GM18870 (cell line): ENCODE measurements around the gene DNAH1.
"Not testable (repeated sequence)": the region's sequence is repeated elsewhere in the genome, so short reads cannot be mapped to it uniquely, and the experiment has no call there.

Source experiments
- ATAC-seq: cut with Tn5 transposase; IDR thresholded peaks from one replicate; pipeline ENCODE4 v1.9.1; 2021; ENCODE audit warnings: moderate library complexity; ENCODE audit not compliant: unreplicated experiment

DNAH1 gene

GRCh38 chr3:52331091-52331490, 15.0 kb downstream of the DNAH1 start:
- ATAC-seq, result no peak

GRCh38 chr3:52331906-52332305, 15.8 kb downstream of the DNAH1 start:
- no peak for ATAC-seq

GRCh38 chr3:52333869-52334557, 17.9 kb downstream of the DNAH1 start:
- ATAC-seq, result no peak

- not testable (repeated sequence) for ATAC-seq
These were observed 22.0 kb downstream of the DNAH1 start for GRCh38 chr3:52338131-52338530.

- ATAC-seq, result no peak
These were observed 23.5 kb downstream of the DNAH1 start for GRCh38 chr3:52339612-52340011.

GRCh38 chr3:52341123-52341522, 25.0 kb downstream of the DNAH1 start:
- no peak for ATAC-seq

GRCh38 chr3:52343946-52344600, 28.0 kb downstream of the DNAH1 start:
- no peak for ATAC-seq

- no peak for ATAC-seq
These were observed 29.5 kb downstream of the DNAH1 start for GRCh38 chr3:52345521-52346109.

- no peak for ATAC-seq
These were observed 30.8 kb downstream of the DNAH1 start for GRCh38 chr3:52346623-52347530.

- ATAC-seq, result no peak
These were observed 31.9 kb downstream of the DNAH1 start for GRCh38 chr3:52347716-52348635.

GRCh38 chr3:52349131-52349530, 33.0 kb downstream of the DNAH1 start:
- ATAC-seq, result no peak

GRCh38 chr3:52349611-52350395, 33.7 kb downstream of the DNAH1 start:
- no peak for ATAC-seq

- no peak for ATAC-seq
These were observed 34.3 kb downstream of the DNAH1 start for GRCh38 chr3:52350416-52350815.

- no peak for ATAC-seq
These were observed 35.1 kb downstream of the DNAH1 start for GRCh38 chr3:52350981-52351761.

GRCh38 chr3:52351762-52352368, 35.7 kb downstream of the DNAH1 start:
- ATAC-seq, result no peak

GRCh38 chr3:52352566-52352965, 36.4 kb downstream of the DNAH1 start:
- ATAC-seq, result no peak

- no peak for ATAC-seq
These were observed 37.3 kb downstream of the DNAH1 start for GRCh38 chr3:52353291-52353855.

GRCh38 chr3:52354676-52355075, 38.6 kb downstream of the DNAH1 start:
- no peak for ATAC-seq
